ACHN (cell line): ENCODE measurements around the gene GGT5.
A peak's percentile ranks its signal among the peaks of the same experiment; 100 is the strongest.

Experiments
- DNase-seq: peaks from one replicate; pipeline ENCODE4 v3.0.0-alpha.2; 2015
- in situ Hi-C: cut with HindIII; loops from 2 replicates; pipeline ENCODE4 v1.10.0; 2017; ENCODE audit warnings: low sequenced_read_pairs, low pct_ligation_motif_present, low pct_unique_long_range_greater_than_20kb

GGT5 gene

GRCh38 chr22:24179478-24180210 is 65.2 kb downstream of the GGT5 start:
- in situ Hi-C loops: no loop called here
- DNase-seq: no peak

GRCh38 chr22:24178502-24179440 is 66.1 kb downstream of the GGT5 start:
- no peak for DNase-seq
- in situ Hi-C loops: no loop called here

- in situ Hi-C loops: no loop called here
- DNase-seq: no peak
Observed at GRCh38 chr22:24178021-24178431, 66.9 kb downstream of the GGT5 start.

- DNase-seq: no peak
- in situ Hi-C loops: no loop called here
Observed at GRCh38 chr22:24177456-24177855, 67.4 kb downstream of the GGT5 start.

GRCh38 chr22:24177045-24177444 is 67.8 kb downstream of the GGT5 start:
- DNase-seq: no peak
- in situ Hi-C loops: no loop called here

- no peak for DNase-seq
- in situ Hi-C loops: no loop called here
Observed at GRCh38 chr22:24176630-24177029, 68.3 kb downstream of the GGT5 start.

GRCh38 chr22:24176040-24176439 is 68.8 kb downstream of the GGT5 start:
- in situ Hi-C loops: no loop called here

GRCh38 chr22:24175160-24175808 is 69.6 kb downstream of the GGT5 start:
- peak; percentile 67 for DNase-seq
- in situ Hi-C loops: no loop called here

More at GRCh38 chr22:24176040-24176439, 68.8 kb downstream of the GGT5 start:
- DNase-seq: no peak

GRCh38 chr22:24171822-24172221 is 73.1 kb downstream of the GGT5 start:
- in situ Hi-C loops: no loop called here
- no peak for DNase-seq

- no peak for DNase-seq
- in situ Hi-C loops: no loop called here
Observed at GRCh38 chr22:24170632-24171031, 74.2 kb downstream of the GGT5 start.

GRCh38 chr22:24170188-24170587 is 74.7 kb downstream of the GGT5 start:
- DNase-seq: no peak
- in situ Hi-C loops: no loop called here
